ENCODE results near the gene PPP3CA. TPM values are rescaled to one million over a fixed set of nuclear protein-coding genes. Genes with fewer than 3 reads are reported as not detected.

PPP3CA gene
- total RNA-seq, 2 donors from 2014 or later, result 36.6 to 39.2 TPM

DNA sequence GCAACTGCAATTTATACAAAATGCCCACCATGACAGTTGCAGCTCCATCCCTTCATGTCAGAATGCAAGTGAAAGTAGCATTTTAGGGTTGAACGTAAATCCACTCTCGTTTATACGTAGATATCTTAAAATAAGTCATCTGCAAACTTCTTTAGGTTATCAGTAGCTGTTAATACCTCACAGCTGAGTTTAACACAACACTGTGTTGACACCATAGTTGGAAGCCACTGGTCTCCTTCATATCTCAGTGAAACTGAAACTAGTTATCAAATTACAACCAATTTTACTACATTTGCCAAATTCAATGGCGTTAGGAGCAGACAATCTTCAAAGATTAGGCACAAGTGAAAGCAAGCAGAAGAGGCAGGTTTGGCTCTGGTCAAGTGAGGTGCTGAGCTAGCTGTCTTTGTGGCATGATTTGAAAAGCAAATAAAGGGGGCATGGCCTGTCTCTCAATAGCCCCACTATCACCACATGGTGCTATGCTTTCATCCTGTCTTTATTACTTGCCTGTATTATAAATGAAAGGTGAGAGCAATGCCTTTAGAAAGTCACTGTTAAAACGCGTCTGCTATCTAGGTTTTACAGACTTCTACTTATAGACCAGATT, 12.3 kb downstream of the PPP3CA start:
- DNase-seq, result no peak
- Mint-ChIP-seq H3K9me3 (no peaks in the 10 kb centered on the region), H3K4me1 (peaks cover 30% of the 10 kb centered on the region), H3K36me3 (ENCODE audit: low read depth) (peaks cover 3% of the 10 kb centered on the region), H3K27me3 (ENCODE audit: insufficient read depth) (no peaks in the 10 kb centered on the region), H3K4me3 (no peak overlapping the region), H3K27ac (no peak overlapping the region)
- Histone ChIP-seq H3K27ac (ENCODE audit: low read depth, low read length) (no peak overlapping the region), H3K27me3 (ENCODE audit: control insufficient read depth, insufficient read depth, low read length, poor library complexity, severe bottlenecking) (no peaks in the 10 kb centered on the region), H3K4me1 (ENCODE audit: control insufficient read depth, insufficient read depth, low read length) (no peaks in the 10 kb centered on the region), H3K9ac (ENCODE audit: extremely low read depth, low read length, poor library complexity, severe bottlenecking) (no peak overlapping the region), H3K4me3 (ENCODE audit: low read length) (no peak overlapping the region), H3K9me3 (ENCODE audit: control insufficient read depth, low read length) (no peaks in the 10 kb centered on the region), H3K36me3 (ENCODE audit: control insufficient read depth, insufficient read depth, low read length) (no peaks in the 10 kb centered on the region)
- WGBS, 2 experiments (ENCODE audit: insufficient coverage in 1 of 2, insufficient read length in 1 of 2), result 69 to 83% methylated on average over 5 to 6 of the region's 6 CpGs
- TF ChIP-seq, protein P1, sequence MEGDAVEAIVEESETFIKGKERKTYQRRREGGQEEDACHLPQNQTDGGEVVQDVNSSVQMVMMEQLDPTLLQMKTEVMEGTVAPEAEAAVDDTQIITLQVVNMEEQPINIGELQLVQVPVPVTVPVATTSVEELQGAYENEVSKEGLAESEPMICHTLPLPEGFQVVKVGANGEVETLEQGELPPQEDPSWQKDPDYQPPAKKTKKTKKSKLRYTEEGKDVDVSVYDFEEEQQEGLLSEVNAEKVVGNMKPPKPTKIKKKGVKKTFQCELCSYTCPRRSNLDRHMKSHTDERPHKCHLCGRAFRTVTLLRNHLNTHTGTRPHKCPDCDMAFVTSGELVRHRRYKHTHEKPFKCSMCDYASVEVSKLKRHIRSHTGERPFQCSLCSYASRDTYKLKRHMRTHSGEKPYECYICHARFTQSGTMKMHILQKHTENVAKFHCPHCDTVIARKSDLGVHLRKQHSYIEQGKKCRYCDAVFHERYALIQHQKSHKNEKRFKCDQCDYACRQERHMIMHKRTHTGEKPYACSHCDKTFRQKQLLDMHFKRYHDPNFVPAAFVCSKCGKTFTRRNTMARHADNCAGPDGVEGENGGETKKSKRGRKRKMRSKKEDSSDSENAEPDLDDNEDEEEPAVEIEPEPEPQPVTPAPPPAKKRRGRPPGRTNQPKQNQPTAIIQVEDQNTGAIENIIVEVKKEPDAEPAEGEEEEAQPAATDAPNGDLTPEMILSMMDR (conservative IDR thresholded peaks at IDR 0.05), result no peak

DNA sequence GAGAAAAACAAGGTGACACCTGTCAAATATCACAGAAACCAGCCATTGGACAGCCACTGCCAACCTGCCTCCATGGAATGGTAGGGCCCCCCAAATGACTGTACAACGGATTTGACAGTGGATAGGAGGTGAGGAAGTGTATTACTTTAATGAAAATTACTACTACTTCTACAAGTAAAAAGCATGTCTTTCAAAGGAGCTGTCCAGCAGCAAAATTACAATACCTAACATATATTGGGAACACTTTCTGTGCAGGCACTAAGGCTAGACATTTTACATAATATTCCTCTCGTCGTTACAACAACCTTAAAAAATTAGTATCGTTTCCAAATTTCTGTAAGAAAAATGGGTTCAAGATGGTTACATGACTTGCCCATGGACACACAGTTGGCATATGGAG, 14.9 kb downstream of the PPP3CA start:
- peaks cover 31% of the 10 kb centered on the region for H3K4me1 Mint-ChIP-seq
- no peaks in the 10 kb centered on the region for H3K4me1 ChIP-seq (ENCODE audit: control insufficient read depth, insufficient read depth, low read length)
- no peak overlapping the region for H3K27ac Mint-ChIP-seq
- no peak overlapping the region for H3K9ac ChIP-seq (ENCODE audit: extremely low read depth, low read length, poor library complexity, severe bottlenecking)
- no peaks in the 10 kb centered on the region for H3K9me3 Mint-ChIP-seq
- WGBS, 2 experiments (ENCODE audit: insufficient coverage in 1 of 2, insufficient read length in 1 of 2), result 95 to 100% methylated on average over 3 of the region's 4 CpGs
- H3K4me3 ChIP-seq (ENCODE audit: low read length), result no peak overlapping the region
- TF ChIP-seq, protein P1 (conservative IDR thresholded peaks at IDR 0.05), result no peak
- no peak overlapping the region for H3K4me3 Mint-ChIP-seq
- H3K9me3 ChIP-seq (ENCODE audit: control insufficient read depth, low read length), result no peaks in the 10 kb centered on the region
- no peaks in the 10 kb centered on the region for H3K27me3 Mint-ChIP-seq (ENCODE audit: insufficient read depth)
- H3K36me3 Mint-ChIP-seq (ENCODE audit: low read depth), result peaks cover 3% of the 10 kb centered on the region
- H3K27ac ChIP-seq (ENCODE audit: low read depth, low read length), result no peak overlapping the region
- no peak for DNase-seq
- H3K27me3 ChIP-seq (ENCODE audit: control insufficient read depth, insufficient read depth, low read length, poor library complexity, severe bottlenecking), result no peaks in the 10 kb centered on the region
- H3K36me3 ChIP-seq (ENCODE audit: control insufficient read depth, insufficient read depth, low read length), result no peaks in the 10 kb centered on the region

DNA sequence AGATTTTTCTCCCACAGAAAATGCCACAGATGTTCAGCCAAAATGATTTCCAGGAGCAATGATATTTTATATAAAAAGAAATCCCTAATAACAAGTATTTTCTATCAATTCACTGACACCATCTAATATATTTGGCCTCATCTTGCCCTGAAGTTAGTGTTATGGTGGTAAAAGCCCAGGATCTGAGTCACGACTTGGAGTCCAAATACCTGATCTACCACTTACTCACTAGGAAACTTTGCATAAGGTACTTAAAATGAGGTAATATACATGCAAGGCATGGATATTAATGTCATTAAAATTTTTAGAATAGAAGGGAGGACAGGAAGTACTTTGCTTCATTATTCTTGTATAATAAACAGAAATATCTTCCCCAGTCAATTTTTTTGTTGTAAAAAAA, 16.3 kb downstream of the PPP3CA start:
- no peaks in the 10 kb centered on the region for H3K27me3 ChIP-seq (ENCODE audit: control insufficient read depth, insufficient read depth, low read length, poor library complexity, severe bottlenecking)
- no peaks in the 10 kb centered on the region for H3K27me3 Mint-ChIP-seq (ENCODE audit: insufficient read depth)
- H3K27ac ChIP-seq (ENCODE audit: low read depth, low read length), result no peak overlapping the region
- peaks cover 3% of the 10 kb centered on the region for H3K36me3 Mint-ChIP-seq (ENCODE audit: low read depth)
- no peak for DNase-seq
- H3K4me3 Mint-ChIP-seq, result no peak overlapping the region
- no CpG with 5 or more reads among the region's 1 CpG for WGBS, 2 experiments (ENCODE audit: insufficient coverage in 1 of 2, insufficient read length in 1 of 2)
- no peaks in the 10 kb centered on the region for H3K4me1 ChIP-seq (ENCODE audit: control insufficient read depth, insufficient read depth, low read length)
- peaks cover 33% of the 10 kb centered on the region for H3K4me1 Mint-ChIP-seq
- TF ChIP-seq, protein P1 (conservative IDR thresholded peaks at IDR 0.05), result no peak
- H3K9ac ChIP-seq (ENCODE audit: extremely low read depth, low read length, poor library complexity, severe bottlenecking), result no peak overlapping the region
- no peaks in the 10 kb centered on the region for H3K9me3 ChIP-seq (ENCODE audit: control insufficient read depth, low read length)
- H3K36me3 ChIP-seq (ENCODE audit: control insufficient read depth, insufficient read depth, low read length), result no peaks in the 10 kb centered on the region
- H3K27ac Mint-ChIP-seq, result no peak overlapping the region
- no peak overlapping the region for H3K4me3 ChIP-seq (ENCODE audit: low read length)
- H3K9me3 Mint-ChIP-seq, result no peaks in the 10 kb centered on the region
